ENCODE data around the gene NDFIP1.
A peak's percentile ranks its signal among the peaks of the same experiment; 100 is the strongest.

The NDFIP1 gene

DNA sequence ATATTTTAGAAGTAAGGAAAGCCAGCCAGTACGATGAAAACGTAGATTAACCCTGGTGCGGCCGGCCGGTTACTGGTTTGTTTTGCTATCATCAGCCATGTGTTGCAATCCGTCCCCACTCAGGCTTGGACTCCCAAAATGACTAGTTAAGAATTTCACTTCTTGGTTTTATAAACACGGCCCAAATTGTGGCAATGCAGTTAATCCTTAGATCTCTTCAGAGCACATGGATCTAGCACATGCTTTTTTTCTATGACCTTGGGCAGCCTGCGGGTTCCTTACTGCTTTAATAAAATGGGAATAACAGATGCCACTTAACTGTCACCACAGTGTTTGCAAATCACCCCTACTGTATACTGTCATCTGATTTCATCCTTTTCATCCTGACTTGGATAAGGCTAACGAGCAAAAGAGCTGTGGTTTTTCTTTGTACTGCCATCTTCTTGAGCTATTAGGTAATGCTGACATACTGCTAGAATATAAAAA, 1.5 kb downstream of the NDFIP1 start:
- H3K27ac ChIP-seq (ENCODE audit: low read length) = peak overlapping the region; percentile 84
- H4K20me1 ChIP-seq (ENCODE audit: insufficient read depth, low read length) = peaks cover 31% of the 10 kb centered on the region; the same call in 1 of the 2 replicates
- H3K4me1 ChIP-seq (ENCODE audit: insufficient read depth, low read length) = peaks cover 29% of the 10 kb centered on the region
- TF ChIP-seq EZH2 (IDR thresholded peaks at IDR 0.05; ENCODE audit: borderline replicate concordance, low read depth, low read length, severe bottlenecking) (no peak), CTCF (IDR thresholded peaks at IDR 0.05; ENCODE audit: borderline replicate concordance, extremely low read depth, low read length, poor library complexity, severe bottlenecking) (peak; percentile 45)
- no peaks in the 10 kb centered on the region for H3K9me3 ChIP-seq (ENCODE audit: insufficient read depth, low read length, severe bottlenecking)
- peak; percentile 58 for ATAC-seq (ENCODE audit: insufficient read depth, low read depth)
- peak overlapping the region; percentile 85 for H2AFZ ChIP-seq (ENCODE audit: low read depth, low read length)
- DNase-seq = peak; percentile 36
- peak overlapping the region; percentile 90 for H3K4me2 ChIP-seq (ENCODE audit: insufficient read depth, low read length)
- peaks cover 63% of the 10 kb centered on the region for H3K79me2 ChIP-seq (ENCODE audit: insufficient read depth, low read length)
- H3K36me3 ChIP-seq (ENCODE audit: insufficient read depth, low read length) = peaks cover 4% of the 10 kb centered on the region
- H3K27me3 ChIP-seq (ENCODE audit: insufficient read depth, low read length, poor library complexity) = no peaks in the 10 kb centered on the region
- peak overlapping the region; percentile 59 to 75 for H3K4me3 ChIP-seq (ENCODE audit: low read depth in 1 of 2, low read length in 2 of 2)
- peak overlapping the region; percentile 93 for H3K9ac ChIP-seq (ENCODE audit: low read depth, low read length)

GRCh38 chr5:142110988-142111687, 2.6 kb downstream of the NDFIP1 start:
- Histone ChIP-seq H3K4me2 (ENCODE audit: insufficient read depth, low read length) (peak overlapping the region; percentile 90), H3K4me1 (ENCODE audit: insufficient read depth, low read length) (peaks cover 32% of the 10 kb centered on the region), H3K27me3 (ENCODE audit: insufficient read depth, low read length, poor library complexity) (no peaks in the 10 kb centered on the region), H3K4me3 (ENCODE audit: low read depth in 1 of 2, low read length in 2 of 2) (peak overlapping the region in 1 of 2 experiments; percentile 75; a peak in 1 of 4 replicates), H2AFZ (ENCODE audit: low read depth, low read length) (no peak overlapping the region), H3K9ac (ENCODE audit: low read depth, low read length) (peak overlapping the region; percentile 93; the same call in 1 of the 2 replicates), H4K20me1 (ENCODE audit: insufficient read depth, low read length) (peaks cover 34% of the 10 kb centered on the region; the same call in 1 of the 2 replicates), H3K79me2 (ENCODE audit: insufficient read depth, low read length) (peaks cover 73% of the 10 kb centered on the region), H3K36me3 (ENCODE audit: insufficient read depth, low read length) (peaks cover 4% of the 10 kb centered on the region), H3K27ac (ENCODE audit: low read length) (no peak overlapping the region), H3K9me3 (ENCODE audit: insufficient read depth, low read length, severe bottlenecking) (no peaks in the 10 kb centered on the region)
- TF ChIP-seq CTCF (IDR thresholded peaks at IDR 0.05; ENCODE audit: borderline replicate concordance, extremely low read depth, low read length, poor library complexity, severe bottlenecking) = no peak
- TF ChIP-seq EZH2 (IDR thresholded peaks at IDR 0.05; ENCODE audit: borderline replicate concordance, low read depth, low read length, severe bottlenecking) = no peak
- no peak for DNase-seq
- ATAC-seq (ENCODE audit: insufficient read depth, low read depth) = no peak

GRCh38 chr5:142114687-142115086, 6.1 kb downstream of the NDFIP1 start:
- peaks cover 95% of the 10 kb centered on the region for H3K79me2 ChIP-seq (ENCODE audit: insufficient read depth, low read length)
- H3K36me3 ChIP-seq (ENCODE audit: insufficient read depth, low read length) = peaks cover 15% of the 10 kb centered on the region
- TF ChIP-seq CTCF (IDR thresholded peaks at IDR 0.05; ENCODE audit: borderline replicate concordance, extremely low read depth, low read length, poor library complexity, severe bottlenecking) = no peak
- no peak for TF ChIP-seq EZH2 (IDR thresholded peaks at IDR 0.05; ENCODE audit: borderline replicate concordance, low read depth, low read length, severe bottlenecking)
- H3K4me2 ChIP-seq (ENCODE audit: insufficient read depth, low read length) = no peak overlapping the region
- DNase-seq (no peak), ATAC-seq (ENCODE audit: insufficient read depth, low read depth) (no peak)
- peaks cover 20% of the 10 kb centered on the region for H3K4me1 ChIP-seq (ENCODE audit: insufficient read depth, low read length)
- H3K9me3 ChIP-seq (ENCODE audit: insufficient read depth, low read length, severe bottlenecking) = no peaks in the 10 kb centered on the region
- H3K27ac ChIP-seq (ENCODE audit: low read length) = no peak overlapping the region
- no peak overlapping the region for H3K4me3 ChIP-seq (ENCODE audit: low read depth in 1 of 2, low read length in 2 of 2)
- H3K27me3 ChIP-seq (ENCODE audit: insufficient read depth, low read length, poor library complexity) = no peaks in the 10 kb centered on the region
- no peak overlapping the region for H2AFZ ChIP-seq (ENCODE audit: low read depth, low read length)
- peaks cover 49% of the 10 kb centered on the region; the same call in 1 of the 2 replicates for H4K20me1 ChIP-seq (ENCODE audit: insufficient read depth, low read length)
- no peak overlapping the region for H3K9ac ChIP-seq (ENCODE audit: low read depth, low read length)
